ENCODE results near the gene ANKS4B.

DNA sequence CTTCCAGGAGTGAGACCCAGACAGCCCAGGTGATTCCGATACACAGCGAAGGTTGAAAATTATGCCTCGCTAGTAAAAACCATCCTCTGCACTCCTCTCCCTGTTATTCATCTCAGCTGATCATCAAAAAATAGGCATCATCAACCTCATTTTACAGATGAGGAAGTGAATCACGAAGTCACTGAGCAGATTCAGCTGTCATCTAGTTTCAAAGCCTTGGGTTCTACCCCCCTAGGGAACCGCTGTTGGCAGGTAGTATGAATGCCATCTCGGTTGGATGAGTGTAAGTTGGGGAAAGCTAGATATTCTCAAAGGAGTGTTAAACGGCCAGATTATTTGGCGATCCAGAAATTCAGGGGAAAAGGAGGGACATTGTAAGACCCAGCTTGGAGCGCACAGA, 42.6 kb downstream of the ANKS4B start:
- no peak for TF ChIP-seq EZH2 (IDR thresholded peaks at IDR 0.05)
- no peak for TF ChIP-seq POLR2AphosphoS5 (IDR thresholded peaks at IDR 0.05; ENCODE audit: borderline replicate concordance, low read depth, low read length)
- TF ChIP-seq FOXP2 (optimal IDR thresholded peaks at IDR 0.05; ENCODE audit: control extremely low read depth, extremely low read length, insufficient read depth) = no peak

All from SK-N-MC (cell line).